K562 (cell line): ENCODE results near the gene ATF3. TPM values are rescaled to one million over a fixed set of nuclear protein-coding genes. Genes with fewer than 3 reads are reported as not detected.

Experiments
- ARNT ChIP-seq, 2 experiments: fragments of 450-650 bp; IDR thresholded peaks; 2 replicates each; pipeline ENCODE4 v1.6.1; 2016; ENCODE audit warnings: mild to moderate bottlenecking in 1 of 2
- BCL6 ChIP-seq: fragments of 250-450 bp; sonication (Bioruptor Pico); IDR thresholded peaks from 2 replicates; pipeline ENCODE4 v1.4.0; 2020
- CBX2 ChIP-seq: fragments of 200-600 bp; sonication (generic); IDR thresholded peaks from one replicate; pipeline ENCODE4 v1.6.1; 2012; ENCODE audit warnings: mild to moderate bottlenecking, low read length, inconsistent platforms; ENCODE audit not compliant: insufficient read depth, poor library complexity, severe bottlenecking
- GABPB1 ChIP-seq: sonication (generic); formaldehyde crosslinking; IDR thresholded peaks from 2 replicates; pipeline ENCODE4 v1.8.0; 2022; ENCODE audit warnings: mild to moderate bottlenecking, missing genetic modification reagents
- GMEB1 ChIP-seq: fragments of 250-450 bp; sonication (Bioruptor Pico); IDR thresholded peaks from 2 replicates; pipeline ENCODE4 v1.4.0; 2020; ENCODE audit warnings: mild to moderate bottlenecking
- HOMEZ ChIP-seq: fragments of 250-450 bp; sonication (Bioruptor Pico); IDR thresholded peaks from 2 replicates; pipeline ENCODE4 v1.4.0; 2020; ENCODE audit warnings: mild to moderate bottlenecking, moderate library complexity
- HOXB6 ChIP-seq: fragments of 250-450 bp; sonication (Bioruptor Pico); IDR thresholded peaks from 2 replicates; pipeline ENCODE4 v1.5.1; 2022; ENCODE audit warnings: mild to moderate bottlenecking, borderline replicate concordance
- IFI16 ChIP-seq: fragments of 250-450 bp; sonication (Bioruptor Pico); IDR thresholded peaks from 2 replicates; pipeline ENCODE4 v2.1.2; 2022; ENCODE audit warnings: mild to moderate bottlenecking, inconsistent platforms
- MLX ChIP-seq, 2 experiments: fragments of 450-650 bp in 1 of 2; sonication (generic) in 1 of 2; formaldehyde crosslinking; conservative IDR thresholded peaks; 2 replicates each; pipeline versions ENCODE4 v1.4.0 to v1.8.1; 2020 to 2022; ENCODE audit warnings: mild to moderate bottlenecking in 1 of 2, missing genetic modification reagents in 1 of 2
- NFIX ChIP-seq: fragments of 250-450 bp; sonication (Bioruptor Pico); IDR thresholded peaks from 2 replicates; pipeline ENCODE4 v1.4.0; 2020; ENCODE audit warnings: low read depth, mild to moderate bottlenecking, moderate library complexity
- NRF1 ChIP-seq, 2 experiments: fragments of 450-650 bp; IDR thresholded peaks in 1 of 2; conservative IDR thresholded peaks in 1 of 2; 2 replicates each; pipeline ENCODE4 v1.6.1; 2014; ENCODE audit warnings: mild to moderate bottlenecking in 2 of 2
- NUFIP1 ChIP-seq: fragments of 450-650 bp; IDR thresholded peaks from 2 replicates; pipeline ENCODE4 v1.6.1; 2018; ENCODE audit not compliant: partially characterized antibody
- PHF8 ChIP-seq: fragments of 200-600 bp; sonication (generic); IDR thresholded peaks from 2 replicates; pipeline ENCODE4 v1.6.1; 2012; ENCODE audit warnings: mixed run types, mild to moderate bottlenecking, inconsistent platforms, low read length, moderate library complexity, borderline replicate concordance
- RHOXF2B ChIP-seq: fragments of 250-450 bp; sonication (Bioruptor Pico); conservative IDR thresholded peaks from 2 replicates; pipeline ENCODE4 v1.5.1; 2021
- SMARCC2 ChIP-seq: fragments of 450-650 bp; IDR thresholded peaks from 2 replicates; pipeline ENCODE4 v1.6.1; 2017; ENCODE audit warnings: antibody characterized with exemption, moderate library complexity, mild to moderate bottlenecking, low read depth
- SRF ChIP-seq, 2 experiments: fragments of 250-450, 450-650 bp in 1 of 2; sonication (Bioruptor Pico) in 1 of 2; sonication (generic) in 1 of 2; formaldehyde crosslinking; IDR thresholded peaks; 2 replicates each; pipeline versions ENCODE4 v1.5.0 to v1.5.1; 2020 to 2022; ENCODE audit warnings: mild to moderate bottlenecking in 1 of 2, missing genetic modification reagents in 1 of 2
- TFAM ChIP-seq: fragments of 250-450 bp; sonication (Bioruptor Pico); conservative IDR thresholded peaks from 2 replicates; pipeline ENCODE4 v1.5.0; 2021; ENCODE audit warnings: mild to moderate bottlenecking, moderate library complexity
- ZKSCAN8 ChIP-seq: fragments of 200-800 bp; sonication (Bioruptor generic); IDR thresholded peaks from 2 replicates; pipeline ENCODE4 v1.6.1; 2016; ENCODE audit warnings: missing genetic modification characterization, missing compliant biosample characterization
- ZNF24 ChIP-seq: fragments of 450-650 bp; IDR thresholded peaks from 2 replicates; pipeline ENCODE4 v1.6.1; 2016
- ZNF311 ChIP-seq: fragments of 250-450 bp; sonication (Bioruptor Pico); IDR thresholded peaks from 2 replicates; pipeline ENCODE4 v1.4.0; 2020; ENCODE audit warnings: mild to moderate bottlenecking, moderate library complexity
- ZNF583 ChIP-seq: fragments of 250-450 bp; sonication (Bioruptor Pico); IDR thresholded peaks from 2 replicates; pipeline ENCODE4 v1.4.0; 2020
- polyA plus RNA-seq, 8 experiments: library from polyadenylated mRNA; depleted of rRNA in 4 of 8; stranded (reverse) in 5 of 8; unstranded in 3 of 8; fragments of >200 nt; fragmentation: Nextera tagmentation in 2 of 8; fragmentation: Illumina TruSeq in 1 of 8; extraction: Ambion mirVana in 2 of 8; extraction: Trizol in 1 of 8; gene quantifications; 2 replicates each; pipeline versions ENCODE4 v1.2.1 to v1.2.3, GENCODE V29; 2011 to 2014; ENCODE audit warnings: inconsistent platforms in 1 of 8, missing spikeins in 1 of 8
- total RNA-seq, 7 experiments: library from RNA; depleted of rRNA in 6 of 7; stranded (reverse); fragments of >200 nt in 6 of 7; fragmentation: Illumina TruSeq in 2 of 7; extraction: Trizol in 2 of 7; gene quantifications; 2 replicates each; pipeline versions ENCODE4 v1.2.1 to v1.2.3, GENCODE V29; 2011 to 2021; ENCODE audit warnings: low replicate concordance in 1 of 7
- TF ChIP-seq, protein P1 (sequence below), 2 experiments: fragments of 450-650 bp in 1 of 2; IDR thresholded peaks; 2 replicates each; pipeline ENCODE4 v1.6.1; 2011 to 2017; ENCODE audit warnings: low read depth in 2 of 2, antibody characterized with exemption in 1 of 2, borderline replicate concordance in 1 of 2, low read length in 1 of 2, mild to moderate bottlenecking in 1 of 2, mixed read lengths in 1 of 2; ENCODE audit not compliant: control insufficient read depth in 1 of 2

ATF3 gene
- total and polyA plus RNA-seq, 9 of the 15 experiments (the other 6 are each of a cell fraction or from before 2014, with no cell fraction given) = 3.5 to 28.2 (median 19.8) TPM

- peak; percentile 68; the same call in 1 of the 2 replicates for TF ChIP-seq RHOXF2B (CRISPR knock-in tag)
- TF ChIP-seq SRF (CRISPR knock-in tag; IDR thresholded peaks at IDR 0.05) = peak in 1 of 2 experiments; percentile 93; a peak in 2 of 4 replicates
- peak; percentile 55; the same call in 1 of the 2 replicates for TF ChIP-seq GMEB1
- TF ChIP-seq ZKSCAN8 (CRISPR knock-in tag) = no peak
- TF ChIP-seq, protein P1, sequence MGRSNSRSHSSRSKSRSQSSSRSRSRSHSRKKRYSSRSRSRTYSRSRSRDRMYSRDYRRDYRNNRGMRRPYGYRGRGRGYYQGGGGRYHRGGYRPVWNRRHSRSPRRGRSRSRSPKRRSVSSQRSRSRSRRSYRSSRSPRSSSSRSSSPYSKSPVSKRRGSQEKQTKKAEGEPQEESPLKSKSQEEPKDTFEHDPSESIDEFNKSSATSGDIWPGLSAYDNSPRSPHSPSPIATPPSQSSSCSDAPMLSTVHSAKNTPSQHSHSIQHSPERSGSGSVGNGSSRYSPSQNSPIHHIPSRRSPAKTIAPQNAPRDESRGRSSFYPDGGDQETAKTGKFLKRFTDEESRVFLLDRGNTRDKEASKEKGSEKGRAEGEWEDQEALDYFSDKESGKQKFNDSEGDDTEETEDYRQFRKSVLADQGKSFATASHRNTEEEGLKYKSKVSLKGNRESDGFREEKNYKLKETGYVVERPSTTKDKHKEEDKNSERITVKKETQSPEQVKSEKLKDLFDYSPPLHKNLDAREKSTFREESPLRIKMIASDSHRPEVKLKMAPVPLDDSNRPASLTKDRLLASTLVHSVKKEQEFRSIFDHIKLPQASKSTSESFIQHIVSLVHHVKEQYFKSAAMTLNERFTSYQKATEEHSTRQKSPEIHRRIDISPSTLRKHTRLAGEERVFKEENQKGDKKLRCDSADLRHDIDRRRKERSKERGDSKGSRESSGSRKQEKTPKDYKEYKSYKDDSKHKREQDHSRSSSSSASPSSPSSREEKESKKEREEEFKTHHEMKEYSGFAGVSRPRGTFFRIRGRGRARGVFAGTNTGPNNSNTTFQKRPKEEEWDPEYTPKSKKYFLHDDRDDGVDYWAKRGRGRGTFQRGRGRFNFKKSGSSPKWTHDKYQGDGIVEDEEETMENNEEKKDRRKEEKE (IDR thresholded peaks at IDR 0.05; ENCODE audit: borderline replicate concordance in 1 of 2, control insufficient read depth in 1 of 2, low read depth in 2 of 2, low read length in 1 of 2) = peak in 1 of 2 experiments; percentile 77; a peak in 1 of 4 replicates
- no peak for TF ChIP-seq BCL6
- no peak for TF ChIP-seq NUFIP1
- TF ChIP-seq IFI16 (CRISPR knock-in tag) = no peak
- peak; percentile 82; the same call in 1 of the 2 replicates for TF ChIP-seq GABPB1 (CRISPR knock-in tag)
- TF ChIP-seq MLX (CRISPR knock-in tag; conservative IDR thresholded peaks at IDR 0.05) = 0 out of 4 replicates have a peak, but pooled peaks of 1 of the 2 experiments have one; percentile 24
- no peak for TF ChIP-seq HOXB6 (CRISPR knock-in tag)
- peak; percentile 79 to 82 for TF ChIP-seq NRF1 (conservative IDR thresholded peaks at IDR 0.05 in 1 of 2, IDR thresholded peaks at IDR 0.05 in 1 of 2)
- no peak for TF ChIP-seq ZNF583 (CRISPR knock-in tag)
- TF ChIP-seq SMARCC2 = no peak
- 0 out of 2 replicates have a peak, but pooled peaks have one; percentile 56 for TF ChIP-seq ZNF24
- TF ChIP-seq ARNT (IDR thresholded peaks at IDR 0.05) = no peak
- no peak for TF ChIP-seq CBX2
- TF ChIP-seq TFAM = no peak
- TF ChIP-seq PHF8 = peak; percentile 73; the same call in 1 of the 2 replicates
- TF ChIP-seq ZNF311 (CRISPR knock-in tag) = no peak
- no peak for TF ChIP-seq HOMEZ (CRISPR knock-in tag)
- TF ChIP-seq NFIX (CRISPR knock-in tag) = no peak
Measured at GRCh38 chr1:212608392-212608958, at the start of gene ATF3 (continued).
